Keratinocyte (primary cell): ENCODE results near the gene ABCD1. TPM values are rescaled to one million over a fixed set of nuclear protein-coding genes. Genes with fewer than 3 reads are reported as not detected.

Experiments
- DNase-seq: peaks from one replicate; pipeline ENCODE4 v3.0.0-alpha.2; 2011; ENCODE audit warnings: low read depth, missing footprints, low spot score
- FAIRE-seq: peaks from 2 replicates; lab custom pipeline; 2011; peaks lifted over from hg19 to GRCh38; lab: Jason Lieb, UNC
- H2AFZ ChIP-seq: 2 replicates; pipeline ENCODE4 v1.6.0; 2012; ENCODE audit warnings: low read length, control low read depth, inconsistent platforms; ENCODE audit not compliant: control insufficient read depth
- H3K27ac ChIP-seq: 2 replicates; pipeline ENCODE4 v1.5.1; 2011; ENCODE audit warnings: low read length; ENCODE audit not compliant: control insufficient read depth, insufficient read depth
- H3K27me3 ChIP-seq: 3 replicates; pipeline ENCODE4 v1.6.0; 2011; ENCODE audit warnings: low read length; ENCODE audit not compliant: control insufficient read depth, insufficient read depth; ENCODE audit errors: extremely low read depth
- H3K36me3 ChIP-seq, 2 experiments: 2 replicates in 1 of 2; 3 replicates in 1 of 2; pipeline ENCODE4 v1.5.1; 2011; ENCODE audit warnings: low read length in 2 of 2, mild to moderate bottlenecking in 1 of 2; ENCODE audit not compliant: control insufficient read depth in 2 of 2, insufficient read depth in 2 of 2; ENCODE audit errors: extremely low read depth in 1 of 2
- H3K4me1 ChIP-seq: 3 replicates; pipeline ENCODE4 v1.5.1; 2011; ENCODE audit warnings: low read length; ENCODE audit not compliant: control insufficient read depth, insufficient read depth; ENCODE audit errors: extremely low read depth
- H3K4me2 ChIP-seq: 3 replicates; pipeline ENCODE4 v1.6.0; 2011; ENCODE audit warnings: low read depth, low read length; ENCODE audit not compliant: control insufficient read depth, insufficient read depth; ENCODE audit errors: extremely low read depth
- H3K4me3 ChIP-seq, 3 experiments: fragments of 200-600 bp in 1 of 3; sonication (generic) in 1 of 3; 2 replicates in 2 of 3; 3 replicates in 1 of 3; pipeline ENCODE4 v1.5.1; 2011 to 2016; ENCODE audit warnings: low read length in 3 of 3, mild to moderate bottlenecking in 3 of 3, control low read depth in 2 of 3, inconsistent platforms in 1 of 3, low read depth in 1 of 3, mixed read lengths in 1 of 3, mixed run types in 1 of 3, moderate library complexity in 1 of 3; ENCODE audit not compliant: control insufficient read depth in 2 of 3, insufficient read depth in 2 of 3; ENCODE audit errors: extremely low read depth in 1 of 3
- H3K79me2 ChIP-seq: 2 replicates; pipeline ENCODE4 v1.6.0; 2012; ENCODE audit warnings: low read length; ENCODE audit not compliant: control insufficient read depth, insufficient read depth
- H3K9ac ChIP-seq: 3 replicates; pipeline ENCODE4 v1.6.0; 2011; ENCODE audit warnings: low read length; ENCODE audit not compliant: control insufficient read depth, insufficient read depth; ENCODE audit errors: extremely low read depth
- H3K9me1 ChIP-seq: 3 replicates; pipeline ENCODE4 v1.6.0; 2011; ENCODE audit warnings: low read length; ENCODE audit not compliant: control insufficient read depth, insufficient read depth; ENCODE audit errors: extremely low read depth
- H3K9me3 ChIP-seq: 2 replicates; pipeline ENCODE4 v1.5.1; 2012; ENCODE audit warnings: low read depth, low read length; ENCODE audit not compliant: control insufficient read depth
- H4K20me1 ChIP-seq: 3 replicates; pipeline ENCODE4 v1.6.0; 2011; ENCODE audit warnings: low read length; ENCODE audit not compliant: control insufficient read depth, insufficient read depth; ENCODE audit errors: extremely low read depth
- EZH2 ChIP-seq: IDR thresholded peaks from one replicate; pipeline ENCODE4 v1.6.1; 2012; ENCODE audit warnings: inconsistent platforms, mild to moderate bottlenecking, low read length, moderate library complexity
- dilution Hi-C: fragments of 300-500 bp; cut with MboI; formaldehyde crosslinking; loops from one replicate; pipeline ENCODE4 v1.7.0; 2020; ENCODE audit warnings: low sequenced_read_pairs; ENCODE audit not compliant: extremely low pct_ligation_motif_present
- polyA plus RNA-seq, 5 experiments: library from polyadenylated mRNA; depleted of rRNA in 3 of 5; stranded (reverse) in 3 of 5; stranded (forward) in 1 of 5; unstranded in 1 of 5; fragments of >200 nt; gene quantifications; 1 replicate in 1 of 5; 2 replicates in 3 of 5; 3 replicates in 1 of 5; pipeline versions ENCODE4 v1.2.1 to v1.2.3, GENCODE V29; 2011 to 2012; ENCODE audit warnings: missing spikeins in 2 of 5, low read depth in 1 of 5, low replicate concordance in 1 of 5
- TF ChIP-seq, protein P1 (sequence below), 3 experiments: IDR thresholded peaks in 1 of 3; conservative IDR thresholded peaks in 1 of 3; optimal IDR thresholded peaks in 1 of 3; 2 replicates in 2 of 3; 3 replicates in 1 of 3; pipeline versions ENCODE3 to v1.5.1; 2011; ENCODE audit warnings: low read length in 3 of 3, mild to moderate bottlenecking in 3 of 3, moderate library complexity in 2 of 3, control low read depth in 1 of 3, inconsistent platforms in 1 of 3; ENCODE audit not compliant: insufficient read depth in 2 of 3; ENCODE audit errors: extremely low read depth in 1 of 3

ABCD1 gene
- polyA plus RNA-seq, 1 donor (not counting 4 experiments of a cell fraction or from before 2014, with no cell fraction given) = 0.81 TPM

DNA sequence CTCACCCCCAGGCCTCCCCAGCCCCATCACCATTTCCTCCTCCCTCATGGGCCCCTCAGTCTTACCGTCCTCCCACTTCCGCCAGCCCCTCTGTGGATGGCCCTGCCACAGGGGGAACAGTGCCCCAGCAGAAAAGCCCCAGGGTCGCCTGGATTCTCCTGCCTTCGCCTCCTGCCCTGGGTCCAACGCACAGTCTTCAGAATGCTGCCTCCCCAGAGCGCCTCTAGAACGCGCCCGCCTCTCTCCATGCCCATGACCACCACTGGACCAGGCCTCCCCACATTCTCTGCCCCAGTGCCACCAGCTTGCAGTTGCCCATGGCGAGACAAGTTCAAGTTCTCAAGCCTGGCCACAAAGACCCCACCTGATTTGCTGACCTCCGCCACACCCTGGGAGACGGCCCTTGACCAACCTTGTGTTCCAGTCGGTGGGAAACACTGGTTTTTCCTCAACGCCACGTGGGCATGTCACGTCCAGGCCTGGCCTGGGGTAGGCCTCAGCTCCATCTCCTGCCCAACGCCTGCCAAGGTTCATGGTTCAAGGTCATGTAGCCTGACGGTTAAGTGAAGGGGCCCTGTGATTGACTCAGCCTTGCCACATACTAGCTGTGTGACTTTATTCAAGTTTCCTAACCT, 38.8 kb downstream of the ABCD1 start:
- FAIRE-seq (no peak), DNase-seq (no peak)
- Histone ChIP-seq H4K20me1 (no peaks in the 10 kb centered on the region), H3K36me3 (no peaks in the 10 kb centered on the region), H3K27me3 (no peaks in the 10 kb centered on the region), H3K4me2 (no peak overlapping the region), H3K4me3 (no peak overlapping the region), H3K9ac (no peak overlapping the region), H3K9me3 (no peaks in the 10 kb centered on the region), H3K9me1 (no peaks in the 10 kb centered on the region), H3K79me2 (peaks cover 2% of the 10 kb centered on the region), H2AFZ (no peak overlapping the region), H3K27ac (no peak overlapping the region), H3K4me1 (peaks cover 13% of the 10 kb centered on the region)
- dilution Hi-C loops = no loop called here
- TF ChIP-seq EZH2 = no peak
- TF ChIP-seq, protein P1, sequence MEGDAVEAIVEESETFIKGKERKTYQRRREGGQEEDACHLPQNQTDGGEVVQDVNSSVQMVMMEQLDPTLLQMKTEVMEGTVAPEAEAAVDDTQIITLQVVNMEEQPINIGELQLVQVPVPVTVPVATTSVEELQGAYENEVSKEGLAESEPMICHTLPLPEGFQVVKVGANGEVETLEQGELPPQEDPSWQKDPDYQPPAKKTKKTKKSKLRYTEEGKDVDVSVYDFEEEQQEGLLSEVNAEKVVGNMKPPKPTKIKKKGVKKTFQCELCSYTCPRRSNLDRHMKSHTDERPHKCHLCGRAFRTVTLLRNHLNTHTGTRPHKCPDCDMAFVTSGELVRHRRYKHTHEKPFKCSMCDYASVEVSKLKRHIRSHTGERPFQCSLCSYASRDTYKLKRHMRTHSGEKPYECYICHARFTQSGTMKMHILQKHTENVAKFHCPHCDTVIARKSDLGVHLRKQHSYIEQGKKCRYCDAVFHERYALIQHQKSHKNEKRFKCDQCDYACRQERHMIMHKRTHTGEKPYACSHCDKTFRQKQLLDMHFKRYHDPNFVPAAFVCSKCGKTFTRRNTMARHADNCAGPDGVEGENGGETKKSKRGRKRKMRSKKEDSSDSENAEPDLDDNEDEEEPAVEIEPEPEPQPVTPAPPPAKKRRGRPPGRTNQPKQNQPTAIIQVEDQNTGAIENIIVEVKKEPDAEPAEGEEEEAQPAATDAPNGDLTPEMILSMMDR (optimal IDR thresholded peaks at IDR 0.05 in 1 of 3, IDR thresholded peaks at IDR 0.05 in 1 of 3, conservative IDR thresholded peaks at IDR 0.05 in 1 of 3; ENCODE audit: extremely low read depth in 1 of 3, insufficient read depth in 2 of 3, low read length in 3 of 3) = no peak

- peak within 1 kb of the TSS; percentile 46 to 57 (median 51) for H3K4me3 ChIP-seq
- H3K27me3 ChIP-seq = no peaks in the 10 kb centered on the region
- H3K36me3 ChIP-seq = peaks cover 0 to 2% of the 10 kb centered on the region in 2 experiments
- no peaks in the 10 kb centered on the region for H4K20me1 ChIP-seq
- TF ChIP-seq EZH2 = no peak
- TF ChIP-seq, protein P1 (optimal IDR thresholded peaks at IDR 0.05 in 1 of 3, IDR thresholded peaks at IDR 0.05 in 1 of 3, conservative IDR thresholded peaks at IDR 0.05 in 1 of 3; ENCODE audit: extremely low read depth in 1 of 3, insufficient read depth in 2 of 3, low read length in 3 of 3) = peak in 2 of 3 experiments; percentile 63 to 87
- peaks cover 13% of the 10 kb centered on the region for H3K4me1 ChIP-seq
- FAIRE-seq (no peak), DNase-seq (peak; percentile 28)
- dilution Hi-C loops = no loop called here
- peak within 1 kb of the TSS; percentile 67 for H3K4me2 ChIP-seq
- H3K27ac ChIP-seq = no peak within 1 kb of the TSS
- H3K9me1 ChIP-seq = no peaks in the 10 kb centered on the region
- H2AFZ ChIP-seq = peak within 1 kb of the TSS; percentile 39
- peaks cover 2% of the 10 kb centered on the region for H3K79me2 ChIP-seq
- peak within 1 kb of the TSS; percentile 28 for H3K9ac ChIP-seq
- peaks cover under 1% of the 10 kb centered on the region for H3K9me3 ChIP-seq
Measured at GRCh38 chrX:153763989-153764755, 39.5 kb downstream of the ABCD1 start, which contains the start of gene PLXNB3. Gene PLXNB3 (plus strand): TSS chrX:153764249. CDS start chrX:153765536, 1,287 bp downstream.
